A673 (cell line): ENCODE data around the gene TMEM88.

Experiments
- EZH2 ChIP-seq: fragments of 200-600 bp; sonication (generic); IDR thresholded peaks from 2 replicates; pipeline ENCODE4 v1.6.1; 2017; ENCODE audit warnings: borderline replicate concordance, low read depth, mild to moderate bottlenecking, mixed read lengths, antibody characterized with exemption, low read length; ENCODE audit not compliant: poor library complexity, severe bottlenecking
- TF ChIP-seq, protein P1 (sequence below): fragments of 300-800, 200-600 bp; sonication (generic); conservative IDR thresholded peaks from 2 replicates; pipeline ENCODE4 v1.5.1; 2017; ENCODE audit warnings: low read depth, mild to moderate bottlenecking, antibody characterized with exemption, low read length, moderate library complexity, mixed read lengths

DNA sequence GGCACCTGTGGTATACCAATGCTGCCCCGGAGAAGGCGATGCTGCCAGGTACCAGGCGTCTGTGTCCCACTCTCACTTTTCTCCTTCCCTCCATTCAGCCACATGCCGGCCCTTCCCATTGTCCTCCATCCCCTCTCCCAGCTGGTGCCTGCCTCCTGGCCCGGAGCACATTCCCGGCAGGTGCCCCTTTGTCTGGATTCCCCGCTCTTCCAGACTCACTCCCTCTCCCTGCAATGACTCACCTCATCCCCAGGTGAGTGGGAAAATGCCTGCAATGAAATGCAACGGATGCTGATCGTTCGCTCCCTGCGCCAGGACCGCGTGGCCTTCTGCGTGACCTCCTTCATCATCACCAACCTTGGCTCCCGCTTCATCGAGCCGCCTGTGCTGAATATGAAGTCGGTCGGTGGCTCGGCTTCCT, 31.3 kb upstream of the TMEM88 start:
- TF ChIP-seq, protein P1, sequence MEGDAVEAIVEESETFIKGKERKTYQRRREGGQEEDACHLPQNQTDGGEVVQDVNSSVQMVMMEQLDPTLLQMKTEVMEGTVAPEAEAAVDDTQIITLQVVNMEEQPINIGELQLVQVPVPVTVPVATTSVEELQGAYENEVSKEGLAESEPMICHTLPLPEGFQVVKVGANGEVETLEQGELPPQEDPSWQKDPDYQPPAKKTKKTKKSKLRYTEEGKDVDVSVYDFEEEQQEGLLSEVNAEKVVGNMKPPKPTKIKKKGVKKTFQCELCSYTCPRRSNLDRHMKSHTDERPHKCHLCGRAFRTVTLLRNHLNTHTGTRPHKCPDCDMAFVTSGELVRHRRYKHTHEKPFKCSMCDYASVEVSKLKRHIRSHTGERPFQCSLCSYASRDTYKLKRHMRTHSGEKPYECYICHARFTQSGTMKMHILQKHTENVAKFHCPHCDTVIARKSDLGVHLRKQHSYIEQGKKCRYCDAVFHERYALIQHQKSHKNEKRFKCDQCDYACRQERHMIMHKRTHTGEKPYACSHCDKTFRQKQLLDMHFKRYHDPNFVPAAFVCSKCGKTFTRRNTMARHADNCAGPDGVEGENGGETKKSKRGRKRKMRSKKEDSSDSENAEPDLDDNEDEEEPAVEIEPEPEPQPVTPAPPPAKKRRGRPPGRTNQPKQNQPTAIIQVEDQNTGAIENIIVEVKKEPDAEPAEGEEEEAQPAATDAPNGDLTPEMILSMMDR = no peak
- TF ChIP-seq EZH2 = no peak
